ENCODE data around the gene CEP164.

The CEP164 gene

GRCh38 chr11:117413616-117414015 is 86.0 kb downstream of the CEP164 start:
- no peak for DNase-seq (ENCODE audit: low spot score)
- CTCF ChIA-PET = interaction anchor here (0.6 to 3.6 kb wide), 3 partner anchors 13 to 785 kb away, joined by 3 to 20 read pairs (median 5); no protein-coding TSS in a partner anchor
- POLR2A ChIA-PET (ENCODE audit: low non-redundant PET) = no interaction called here
- no peak for TF ChIP-seq CTCF (conservative IDR thresholded peaks at IDR 0.05; ENCODE audit: low read depth)
- no peak overlapping the region for H3K27ac ChIP-seq

DNA sequence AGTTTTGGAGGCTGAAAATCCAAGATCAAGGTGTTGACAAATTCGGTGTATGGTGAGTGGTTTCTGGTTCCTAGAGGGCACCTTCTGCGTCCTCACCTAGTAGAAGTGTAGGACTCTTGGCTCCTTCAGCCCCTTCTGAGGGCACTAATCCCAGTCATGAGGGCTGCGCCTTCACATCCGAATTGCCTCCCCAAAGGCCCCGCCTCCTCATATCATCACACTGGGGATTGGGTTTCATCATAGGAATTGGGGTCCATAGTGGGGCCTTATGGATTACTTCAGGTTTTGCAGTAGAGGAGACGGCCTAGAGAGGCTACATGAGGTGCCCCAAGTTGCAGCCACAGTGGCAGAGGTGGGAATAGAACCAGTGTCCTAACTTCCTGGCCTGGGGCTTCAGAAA is 87.1 kb downstream of the CEP164 start:
- no peak for TF ChIP-seq CTCF (conservative IDR thresholded peaks at IDR 0.05; ENCODE audit: low read depth)
- ChIA-PET CTCF (interaction anchor here (0.6 to 1.0 kb wide), 2 partner anchors 12 to 15 kb away, joined by 3 to 4 read pairs; no protein-coding TSS in a partner anchor), POLR2A (ENCODE audit: low non-redundant PET) (no interaction called here)
- no peak overlapping the region for H3K27ac ChIP-seq
- DNase-seq (ENCODE audit: low spot score) = no peak

- H3K27ac ChIP-seq = no peak overlapping the region
- TF ChIP-seq CTCF (conservative IDR thresholded peaks at IDR 0.05; ENCODE audit: low read depth) = no peak
- DNase-seq (ENCODE audit: low spot score) = no peak
- ChIA-PET POLR2A (ENCODE audit: low non-redundant PET) (no interaction called here), CTCF (interaction anchor here (0.8 kb wide), 1 partner anchor 11 kb away, joined by 4 read pairs; no protein-coding TSS in a partner anchor)
Measured at GRCh38 chr11:117415358-117415896, 87.8 kb downstream of the CEP164 start.

DNA sequence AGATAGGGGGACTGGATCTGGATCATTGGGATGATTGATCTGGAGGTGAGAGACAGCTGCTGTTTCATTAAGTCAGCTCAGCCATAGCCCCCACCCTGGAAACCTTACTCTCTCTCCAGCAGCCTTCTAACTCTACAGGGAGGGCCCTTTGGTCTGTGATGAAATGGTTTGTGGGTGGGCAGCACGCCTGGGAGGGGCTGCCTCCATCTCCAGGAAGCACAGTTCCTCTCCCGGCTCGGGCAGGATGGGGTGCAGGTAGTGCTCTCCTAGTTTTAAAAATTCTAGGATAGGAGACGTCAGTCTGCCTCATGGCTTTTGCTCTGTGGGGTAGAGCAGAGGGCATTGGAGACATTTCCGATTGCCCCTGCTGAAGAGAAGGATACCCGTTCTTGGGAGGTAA is 89.7 kb downstream of the CEP164 start:
- H3K27ac ChIP-seq = no peak overlapping the region
- DNase-seq (ENCODE audit: low spot score) = no peak
- ChIA-PET CTCF (interaction anchor here (1.9 kb wide), 1 partner anchor 9 kb away, joined by 10 read pairs; no protein-coding TSS in a partner anchor), POLR2A (ENCODE audit: low non-redundant PET) (no interaction called here)
- TF ChIP-seq CTCF (conservative IDR thresholded peaks at IDR 0.05; ENCODE audit: low read depth) = no peak

DNA sequence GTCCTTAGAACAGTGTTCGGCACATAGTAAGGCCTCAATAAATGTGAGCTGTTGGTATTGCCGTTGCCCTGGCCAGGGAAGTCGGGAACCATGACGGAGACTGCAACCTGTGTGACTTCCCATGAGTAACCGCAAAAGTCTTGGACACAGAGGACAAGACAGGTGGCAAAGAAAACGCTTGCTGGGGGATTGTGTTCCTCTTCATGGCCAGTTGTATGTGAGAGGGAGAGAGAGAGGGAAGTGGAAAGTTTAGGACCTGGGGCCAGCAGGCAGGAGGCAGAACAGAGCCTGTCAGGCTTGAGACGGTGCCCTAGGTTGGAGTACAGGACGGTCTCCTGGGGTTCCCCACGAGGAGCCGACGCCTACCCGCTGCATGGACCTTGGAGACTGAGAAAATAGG is 90.2 kb downstream of the CEP164 start:
- CTCF ChIA-PET = interaction anchor here (1.9 kb wide), 1 partner anchor 9 kb away, joined by 10 read pairs; no protein-coding TSS in a partner anchor
- no peak for TF ChIP-seq CTCF (conservative IDR thresholded peaks at IDR 0.05; ENCODE audit: low read depth)
- POLR2A ChIA-PET (ENCODE audit: low non-redundant PET) = no interaction called here
- no peak for DNase-seq (ENCODE audit: low spot score)
- H3K27ac ChIP-seq = no peak overlapping the region

DNA sequence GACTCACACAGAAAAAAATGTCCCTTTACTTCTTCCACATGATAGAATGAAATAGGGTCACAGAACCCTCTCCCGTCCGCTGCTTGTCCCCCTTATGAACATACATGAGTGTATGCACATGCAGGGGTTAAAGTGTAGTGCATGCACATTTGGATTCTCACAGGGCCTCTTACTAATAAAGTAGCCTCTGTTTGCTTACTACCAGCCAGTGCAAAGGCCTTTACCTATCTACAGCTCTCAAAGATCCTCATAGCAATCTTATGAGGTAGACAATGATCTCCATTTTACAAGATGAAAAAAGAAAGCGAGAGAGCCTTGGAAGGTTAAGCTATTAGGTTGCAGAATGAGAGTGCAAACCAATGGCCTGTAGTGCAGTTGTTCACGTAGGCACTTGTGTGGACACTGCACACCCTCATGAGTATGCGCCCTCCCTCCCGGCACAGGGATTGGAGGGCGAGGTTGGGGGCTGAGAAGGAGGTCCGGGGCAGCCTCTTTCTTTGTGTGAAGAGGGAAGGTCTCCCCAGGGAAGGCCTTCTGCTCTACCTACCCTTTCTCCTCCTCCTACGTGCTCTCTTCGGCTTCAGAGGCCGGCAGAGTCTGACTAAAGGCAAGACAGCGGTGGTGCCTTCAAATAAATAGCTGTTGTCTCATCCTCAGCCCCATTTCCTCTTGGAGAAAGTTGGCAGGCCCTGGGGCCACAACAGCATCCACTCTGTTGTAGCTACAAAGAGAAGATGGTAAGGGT is 91.3 kb downstream of the CEP164 start:
- DNase-seq (ENCODE audit: low spot score) = no peak
- ChIA-PET POLR2A (ENCODE audit: low non-redundant PET) (no interaction called here), CTCF (interaction anchor here (0.6 kb wide), 1 partner anchor 250 kb away, joined by 4 read pairs; no protein-coding TSS in a partner anchor)
- no peak for TF ChIP-seq CTCF (conservative IDR thresholded peaks at IDR 0.05; ENCODE audit: low read depth)
- H3K27ac ChIP-seq = no peak overlapping the region
